ENCODE data around the gene ANKS1B.

Gene ANKS1B

DNA sequence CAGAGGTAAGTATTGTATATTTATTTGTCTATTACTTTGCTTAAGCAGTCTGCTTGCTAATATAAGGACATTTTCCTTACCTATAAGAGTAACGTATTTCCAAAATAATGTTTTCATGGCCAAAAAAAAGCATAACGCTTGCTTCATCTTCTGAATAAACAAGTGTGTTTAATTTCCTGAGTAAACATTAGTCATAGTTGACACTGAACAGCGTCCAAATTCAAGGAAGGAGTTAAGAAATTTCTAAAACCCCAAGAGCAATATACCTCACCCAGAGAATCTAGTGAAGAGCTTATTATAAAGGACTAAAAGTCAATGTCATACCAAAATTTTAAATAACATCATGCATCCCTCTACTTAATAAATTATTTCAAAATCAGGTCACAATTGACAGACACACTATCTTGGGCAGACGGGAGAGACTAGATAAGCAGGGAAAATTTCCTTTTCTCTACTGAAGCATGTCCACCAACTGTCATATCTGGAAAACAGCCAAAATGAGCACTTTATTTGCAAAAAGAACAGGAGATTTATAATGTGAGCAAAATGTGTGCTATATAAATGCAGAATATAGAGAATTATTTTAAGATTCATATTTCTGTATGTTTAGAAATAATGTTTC lies 25.1 kb downstream of the ANKS1B start:
- Histone ChIP-seq H3K4me2 (ENCODE audit: low read depth, low read length, poor library complexity, severe bottlenecking) (no peak overlapping the region), H3K27me3 (ENCODE audit: insufficient read depth, low read length, poor library complexity, severe bottlenecking) (no peaks in the 10 kb centered on the region), H3K9me2 (replicated peaks; ENCODE audit: low read depth, low read length) (no peaks in the 10 kb centered on the region), H3K9ac (ENCODE audit: low read depth, low read length, poor library complexity, severe bottlenecking) (no peak overlapping the region), H3K4me1 (ENCODE audit: insufficient read depth, low read length, poor library complexity, severe bottlenecking) (no peaks in the 10 kb centered on the region), H3K4me3 (ENCODE audit: low read length, poor library complexity, severe bottlenecking) (no peak overlapping the region), H3K79me2 (ENCODE audit: insufficient read depth, low read length) (no peaks in the 10 kb centered on the region), H4K20me1 (ENCODE audit: insufficient read depth, low read length, poor library complexity, severe bottlenecking) (no peaks in the 10 kb centered on the region), H2AFZ (ENCODE audit: low read length) (no peak overlapping the region), H3F3A (ENCODE audit: low read depth) (no peaks in the 10 kb centered on the region), H3K9me3 (ENCODE audit: insufficient read depth, low read depth, low read length) (no peaks in the 10 kb centered on the region), H3K36me3 (ENCODE audit: insufficient read depth, low read length) (no peaks in the 10 kb centered on the region)
- TF ChIP-seq, protein P1, sequence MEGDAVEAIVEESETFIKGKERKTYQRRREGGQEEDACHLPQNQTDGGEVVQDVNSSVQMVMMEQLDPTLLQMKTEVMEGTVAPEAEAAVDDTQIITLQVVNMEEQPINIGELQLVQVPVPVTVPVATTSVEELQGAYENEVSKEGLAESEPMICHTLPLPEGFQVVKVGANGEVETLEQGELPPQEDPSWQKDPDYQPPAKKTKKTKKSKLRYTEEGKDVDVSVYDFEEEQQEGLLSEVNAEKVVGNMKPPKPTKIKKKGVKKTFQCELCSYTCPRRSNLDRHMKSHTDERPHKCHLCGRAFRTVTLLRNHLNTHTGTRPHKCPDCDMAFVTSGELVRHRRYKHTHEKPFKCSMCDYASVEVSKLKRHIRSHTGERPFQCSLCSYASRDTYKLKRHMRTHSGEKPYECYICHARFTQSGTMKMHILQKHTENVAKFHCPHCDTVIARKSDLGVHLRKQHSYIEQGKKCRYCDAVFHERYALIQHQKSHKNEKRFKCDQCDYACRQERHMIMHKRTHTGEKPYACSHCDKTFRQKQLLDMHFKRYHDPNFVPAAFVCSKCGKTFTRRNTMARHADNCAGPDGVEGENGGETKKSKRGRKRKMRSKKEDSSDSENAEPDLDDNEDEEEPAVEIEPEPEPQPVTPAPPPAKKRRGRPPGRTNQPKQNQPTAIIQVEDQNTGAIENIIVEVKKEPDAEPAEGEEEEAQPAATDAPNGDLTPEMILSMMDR (conservative IDR thresholded peaks at IDR 0.05; ENCODE audit: low read length) = no peak
- no peak for TF ChIP-seq EZH2phosphoT487 (IDR thresholded peaks at IDR 0.05; ENCODE audit: borderline replicate concordance)

DNA sequence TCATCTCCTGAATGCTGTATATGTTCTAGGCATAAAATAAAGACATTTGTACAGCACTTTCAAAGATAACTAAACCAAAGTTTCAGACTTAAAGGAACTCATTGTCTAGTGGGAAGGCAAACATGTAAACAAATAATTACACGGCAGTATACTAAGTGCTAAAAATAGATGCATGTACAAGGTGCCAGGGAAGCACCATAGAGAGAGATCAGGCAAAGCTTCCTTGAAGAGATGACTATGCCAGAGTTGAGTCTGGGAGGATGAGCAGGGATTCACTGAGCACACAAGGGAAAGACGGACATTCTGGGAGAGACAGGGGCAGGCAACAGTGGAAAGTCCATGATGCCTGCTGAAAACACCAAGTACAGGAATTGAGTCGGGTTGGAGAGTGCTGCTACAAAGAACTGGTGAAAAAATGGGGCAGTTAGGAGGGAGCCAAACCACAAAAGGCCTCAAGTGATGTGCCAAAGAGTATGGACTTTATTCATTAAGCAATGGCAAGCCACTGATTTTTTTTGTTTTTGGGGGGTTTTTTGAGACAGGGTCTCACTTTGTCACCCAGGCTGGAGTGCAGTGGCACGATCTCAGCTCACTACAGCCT lies 26.8 kb downstream of the ANKS1B start:
- Histone ChIP-seq H3K9me3 (ENCODE audit: insufficient read depth, low read depth, low read length) (no peaks in the 10 kb centered on the region), H3K79me2 (ENCODE audit: insufficient read depth, low read length) (no peaks in the 10 kb centered on the region), H3K36me3 (ENCODE audit: insufficient read depth, low read length) (no peaks in the 10 kb centered on the region), H3K4me3 (ENCODE audit: low read length, poor library complexity, severe bottlenecking) (no peak overlapping the region), H3K4me1 (ENCODE audit: insufficient read depth, low read length, poor library complexity, severe bottlenecking) (no peaks in the 10 kb centered on the region), H3K9ac (ENCODE audit: low read depth, low read length, poor library complexity, severe bottlenecking) (no peak overlapping the region), H2AFZ (ENCODE audit: low read length) (no peak overlapping the region), H3K27me3 (ENCODE audit: insufficient read depth, low read length, poor library complexity, severe bottlenecking) (no peaks in the 10 kb centered on the region), H3K9me2 (replicated peaks; ENCODE audit: low read depth, low read length) (no peaks in the 10 kb centered on the region), H3F3A (ENCODE audit: low read depth) (no peaks in the 10 kb centered on the region), H3K4me2 (ENCODE audit: low read depth, low read length, poor library complexity, severe bottlenecking) (no peak overlapping the region), H4K20me1 (ENCODE audit: insufficient read depth, low read length, poor library complexity, severe bottlenecking) (no peaks in the 10 kb centered on the region)
- TF ChIP-seq EZH2phosphoT487 (IDR thresholded peaks at IDR 0.05; ENCODE audit: borderline replicate concordance) = no peak
- TF ChIP-seq, protein P1 (conservative IDR thresholded peaks at IDR 0.05; ENCODE audit: low read length) = no peak

DNA sequence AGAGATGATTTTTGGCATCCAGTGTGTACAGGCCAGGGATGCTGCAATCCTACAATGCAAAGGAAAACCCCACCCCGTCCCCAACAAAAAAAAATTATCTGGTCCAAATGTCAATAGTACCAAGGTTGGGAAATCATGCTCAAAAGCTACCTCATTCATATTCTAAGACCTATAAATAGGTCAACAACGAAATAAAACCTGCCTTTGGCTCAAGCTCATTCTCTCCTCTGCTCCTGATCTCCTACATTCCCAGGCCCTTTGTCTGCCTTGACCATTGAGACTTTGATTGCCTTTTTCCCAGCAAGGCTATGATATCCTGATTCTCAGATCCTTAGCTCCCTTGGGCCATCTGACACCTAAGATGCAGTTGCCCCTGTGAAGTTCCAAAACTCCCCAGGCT lies 30.0 kb downstream of the ANKS1B start:
- no peak overlapping the region for H3K4me2 ChIP-seq (ENCODE audit: low read depth, low read length, poor library complexity, severe bottlenecking)
- no peaks in the 10 kb centered on the region for H3K9me3 ChIP-seq (ENCODE audit: insufficient read depth, low read depth, low read length)
- no peaks in the 10 kb centered on the region for H3K27me3 ChIP-seq (ENCODE audit: insufficient read depth, low read length, poor library complexity, severe bottlenecking)
- no peak overlapping the region for H3K4me3 ChIP-seq (ENCODE audit: low read length, poor library complexity, severe bottlenecking)
- no peaks in the 10 kb centered on the region for H3K79me2 ChIP-seq (ENCODE audit: insufficient read depth, low read length)
- TF ChIP-seq, protein P1 (conservative IDR thresholded peaks at IDR 0.05; ENCODE audit: low read length) = no peak
- no peak for TF ChIP-seq EZH2phosphoT487 (IDR thresholded peaks at IDR 0.05; ENCODE audit: borderline replicate concordance)
- H4K20me1 ChIP-seq (ENCODE audit: insufficient read depth, low read length, poor library complexity, severe bottlenecking) = no peaks in the 10 kb centered on the region
- H3K9me2 ChIP-seq (replicated peaks; ENCODE audit: low read depth, low read length) = no peaks in the 10 kb centered on the region
- H3F3A ChIP-seq (ENCODE audit: low read depth) = no peaks in the 10 kb centered on the region
- no peaks in the 10 kb centered on the region for H3K4me1 ChIP-seq (ENCODE audit: insufficient read depth, low read length, poor library complexity, severe bottlenecking)
- no peak overlapping the region for H3K9ac ChIP-seq (ENCODE audit: low read depth, low read length, poor library complexity, severe bottlenecking)
- no peaks in the 10 kb centered on the region for H3K36me3 ChIP-seq (ENCODE audit: insufficient read depth, low read length)
- no peak overlapping the region for H2AFZ ChIP-seq (ENCODE audit: low read length)
